HepG2 (cell line): Measurements from ENCODE around the gene LRRC10. TPM values are rescaled to one million over a fixed set of nuclear protein-coding genes. Genes with fewer than 3 reads are reported as not detected.
A peak's percentile ranks its signal among the peaks of the same experiment; 100 is the strongest.

Experiments
- ATAC-seq: fragments of 200-7000 bp; cut with Tn5 transposase; 3 replicates; pipeline ENCODE4 v1.9.1; 2020; ENCODE audit warnings: mild to moderate bottlenecking, moderate library complexity
- BruUV-seq: library from RNA; stranded (reverse); fragments of 400-500 nt; replicated peaks from 2 replicates; lab custom pipeline; 2021; lab: Mats Ljungman, UMichigan
- CTCF ChIA-PET: fragments of 300-600 bp; formaldehyde crosslinking; extraction: SDS; loops from one replicate; lab custom pipeline; 2021; ENCODE audit warnings: low total read pairs, inconsistent platforms, low intra/inter-chr PET ratio; lab: Yijun Ruan, JAX
- POLR2A ChIA-PET: fragments of 350-600 bp; sonication (Branson Sonifier 250); formaldehyde crosslinking; loops from one replicate; lab custom pipeline; 2020; ENCODE audit warnings: antibody characterized with exemption, inconsistent platforms; lab: Yijun Ruan, JAX
- DNase-seq: peaks from one replicate; pipeline ENCODE4 v3.0.0-alpha.2; 2015; ENCODE audit warnings: low spot score
- FAIRE-seq: peaks from 3 replicates; lab custom pipeline; 2011; peaks lifted over from hg19 to GRCh38; lab: Jason Lieb, UNC
- H2AFZ ChIP-seq: one replicate; pipeline ENCODE4 v1.6.1; 2011; ENCODE audit warnings: low read length, inconsistent platforms
- H3K27ac ChIP-seq: fragments of 300-600 bp; 3 replicates; pipeline ENCODE4 v1.8.0; 2011; ENCODE audit warnings: mixed run types, mild to moderate bottlenecking, mixed read lengths, low read length, inconsistent platforms; ENCODE audit not compliant: insufficient read depth; ENCODE audit errors: extremely low read length
- H3K27me3 ChIP-seq, 2 experiments: fragments of 200-600 bp in 1 of 2; 2 replicates in 1 of 2; 3 replicates in 1 of 2; pipeline versions ENCODE4 v1.6.0 to v1.8.0; 2011; ENCODE audit warnings: low read length in 2 of 2, mild to moderate bottlenecking in 2 of 2, moderate library complexity in 2 of 2, inconsistent platforms in 1 of 2; ENCODE audit not compliant: insufficient read depth in 2 of 2, control insufficient read depth in 1 of 2
- H3K36me3 ChIP-seq, 2 experiments: fragments of 200-600 bp in 1 of 2; replicated peaks in 1 of 2; 2 replicates in 1 of 2; 3 replicates in 1 of 2; pipeline versions ENCODE4 v1.5.1 to v1.8.0; 2011; ENCODE audit warnings: low read length in 2 of 2, inconsistent platforms in 1 of 2; ENCODE audit not compliant: insufficient read depth in 2 of 2, control insufficient read depth in 1 of 2
- H3K4me1 ChIP-seq: 2 replicates; pipeline ENCODE4 v1.5.1; 2012; ENCODE audit warnings: low read length, inconsistent platforms; ENCODE audit not compliant: insufficient read depth
- H3K4me2 ChIP-seq: 2 replicates; pipeline ENCODE4 v1.6.0; 2011; ENCODE audit warnings: low read depth, low read length, inconsistent platforms
- H3K4me3 ChIP-seq, 3 experiments: fragments of 200-600 bp in 1 of 3; sonication (generic), shearing (Covaris generic) in 1 of 3; replicated peaks in 1 of 3; 2 replicates each; pipeline ENCODE4 v1.5.1; 2011 to 2016; ENCODE audit warnings: low read length in 3 of 3, inconsistent platforms in 2 of 3, low read depth in 2 of 3, mild to moderate bottlenecking in 2 of 3, control low read depth in 1 of 3, mixed read lengths in 1 of 3; ENCODE audit not compliant: insufficient read depth in 1 of 3
- H3K79me2 ChIP-seq: one replicate; pipeline ENCODE4 v1.6.1; 2011; ENCODE audit warnings: low read length, inconsistent platforms; ENCODE audit not compliant: insufficient read depth
- H3K9ac ChIP-seq: 2 replicates; pipeline ENCODE4 v1.6.0; 2011; ENCODE audit warnings: mild to moderate bottlenecking, low read depth, low read length, inconsistent platforms; ENCODE audit not compliant: insufficient read depth
- H3K9me3 ChIP-seq: 2 replicates; pipeline ENCODE4 v1.5.1; 2012; ENCODE audit warnings: mild to moderate bottlenecking, low read length
- H4K20me1 ChIP-seq: 2 replicates; pipeline ENCODE4 v1.6.0; 2011; ENCODE audit warnings: inconsistent platforms, mild to moderate bottlenecking, low read length, moderate library complexity; ENCODE audit not compliant: insufficient read depth
- FOXP4 ChIP-seq: sonication (generic); formaldehyde crosslinking; IDR thresholded peaks from 2 replicates; pipeline ENCODE4 v1.4.0; 2020; ENCODE audit warnings: missing genetic modification reagents
- GATAD2A ChIP-seq: IDR thresholded peaks from 2 replicates; pipeline ENCODE4 v1.6.1; 2016
- SNAPC5 ChIP-seq: sonication (generic); formaldehyde crosslinking; IDR thresholded peaks from 2 replicates; pipeline ENCODE4 v1.8.1; 2023; ENCODE audit warnings: mild to moderate bottlenecking, missing genetic modification reagents, borderline replicate concordance
- XRCC5 ChIP-seq: fragments of 200-400 bp; formaldehyde crosslinking; optimal IDR thresholded peaks from 2 replicates; pipeline ENCODE3; 2017; ENCODE audit warnings: mild to moderate bottlenecking, low read length
- ZFX ChIP-seq: sonication (generic); formaldehyde crosslinking; IDR thresholded peaks from 2 replicates; pipeline ENCODE4 v1.4.0; 2020; ENCODE audit warnings: mild to moderate bottlenecking, low read depth, missing genetic modification reagents, moderate library complexity
- ZNF121 ChIP-seq: sonication (generic); formaldehyde crosslinking; IDR thresholded peaks from 2 replicates; pipeline ENCODE4 v1.5.0; 2020; ENCODE audit warnings: mild to moderate bottlenecking, missing genetic modification reagents
- ZNF414 ChIP-seq: sonication (generic); formaldehyde crosslinking; IDR thresholded peaks from 2 replicates; pipeline ENCODE4 v1.5.0; 2020; ENCODE audit warnings: missing genetic modification reagents
- ZNF574 ChIP-seq: sonication (generic); formaldehyde crosslinking; IDR thresholded peaks from 2 replicates; pipeline ENCODE4 v1.4.0; 2020; ENCODE audit warnings: missing genetic modification reagents
- WGBS: methylation state at CpG from one replicate; pipeline ENCODE4 v1.1.6; 2017; ENCODE audit warnings: low lambda C conversion rate; 5-methylcytosine and 5-hydroxymethylcytosine counted together
- in situ Hi-C: cut with HindIII; loops from 2 replicates; pipeline ENCODE4 v1.10.0; 2017; ENCODE audit warnings: low pct_unique_long_range_greater_than_20kb; ENCODE audit not compliant: extremely low pct_ligation_motif_present
- intact Hi-C: fragments of 100-400 bp; cut with micrococcal nuclease; formaldehyde crosslinking; loops from one replicate; pipeline ENCODE4 v1.10.0; 2022; ENCODE audit not compliant: unreplicated experiment
- polyA plus RNA-seq, 8 experiments: library from polyadenylated mRNA; depleted of rRNA in 3 of 8; stranded (reverse) in 7 of 8; unstranded in 1 of 8; fragments of >200 nt; fragmentation: Illumina TruSeq in 4 of 8; extraction: Trizol in 4 of 8; gene quantifications; 2 replicates each; pipeline versions ENCODE4 v1.2.1 to v1.2.3, GENCODE V29; 2011 to 2016; ENCODE audit warnings: low read depth in 4 of 8, missing spikeins in 1 of 8, mixed read lengths in 1 of 8; ENCODE audit not compliant: insufficient read depth in 1 of 8
- total RNA-seq, 5 experiments: library from RNA; depleted of rRNA; stranded (reverse); fragments of >200 nt; fragmentation: Illumina TruSeq; extraction: Trizol; gene quantifications; 2 replicates each; pipeline ENCODE4 v1.2.3, GENCODE V29; 2016; ENCODE audit warnings: low read depth in 1 of 5

The LRRC10 gene
- total and polyA plus RNA-seq, 2 of the 13 experiments (the other 11 are each of a cell fraction or from before 2014, with no cell fraction given), result not detected

GRCh38 chr12:69641546-69641945, 30.8 kb upstream of the LRRC10 start:
- BruUV-seq, result no TSS peak
- ChIA-PET POLR2A (no interaction called here), CTCF (no interaction called here)
- DNase-seq (no peak), FAIRE-seq (no peak), ATAC-seq (no peak)
- Histone ChIP-seq H3K4me2 (no peak overlapping the region), H4K20me1 (no peaks in the 10 kb centered on the region), H2AFZ (no peak overlapping the region), H3K36me3 (no peaks in the 10 kb centered on the region), H3K27ac (no peak overlapping the region), H3K9me3 (no peaks in the 10 kb centered on the region), H3K4me1 (peaks cover under 1% of the 10 kb centered on the region; the same call in 1 of the 2 replicates), H3K27me3 (peaks cover 0 to 6% of the 10 kb centered on the region in 2 experiments; a peak in 1 of 5 replicates), H3K79me2 (no peaks in the 10 kb centered on the region), H3K9ac (no peak overlapping the region), H3K4me3 (no peak overlapping the region)
- TF ChIP-seq ZNF121 (CRISPR knock-in tag), result peak; percentile 52; the same call in 1 of the 2 replicates
- no peak for TF ChIP-seq SNAPC5 (CRISPR knock-in tag)
- no peak for TF ChIP-seq ZNF414 (CRISPR knock-in tag)
- intact Hi-C loops (no loop called here), in situ Hi-C loops (no loop called here)
- WGBS, result 31% methylated on average over 7 of the region's 7 CpGs

- WGBS, result 6% methylated on average over 12 of the region's 12 CpGs
- TF ChIP-seq GATAD2A (CRISPR knock-in tag) (peak; percentile 44; the same call in 1 of the 2 replicates), FOXP4 (CRISPR knock-in tag) (no peak), ZFX (0 out of 2 replicates have a peak, but pooled peaks have one; percentile 35), XRCC5 (peak; percentile 74), ZNF574 (CRISPR knock-in tag) (0 out of 2 replicates have a peak, but pooled peaks have one; percentile 24)
Measured at GRCh38 chr12:69639400-69640016, 28.8 kb upstream of the LRRC10 start.

More at GRCh38 chr12:69639400-69640016, 28.8 kb upstream of the LRRC10 start:
- Histone ChIP-seq H3K27me3 (peaks cover 0 to 11% of the 10 kb centered on the region in 2 experiments; a peak in 1 of 5 replicates), H3K9me3 (no peaks in the 10 kb centered on the region), H3K9ac (no peak overlapping the region), H3K36me3 (no peaks in the 10 kb centered on the region), H3K79me2 (no peaks in the 10 kb centered on the region), H2AFZ (no peak overlapping the region), H4K20me1 (no peaks in the 10 kb centered on the region), H3K4me2 (no peak overlapping the region), H3K4me3 (no peak overlapping the region), H3K4me1 (peaks cover 7% of the 10 kb centered on the region; the same call in 1 of the 2 replicates), H3K27ac (no peak overlapping the region)
- DNase-seq (peak; percentile 52), FAIRE-seq (peak; percentile 88), ATAC-seq (peak; percentile 91)
- BruUV-seq, result no TSS peak
- in situ Hi-C loops (no loop called here), intact Hi-C loops (loop anchor here (1.0 to 2.0 kb wide), 2 partner anchors 282 to 349 kb away; no protein-coding TSS in a partner anchor)
- ChIA-PET CTCF (interaction anchor here (1.0 to 2.4 kb wide), 3 partner anchors 9 to 348 kb away, joined by 3 to 9 read pairs (median 4); no protein-coding TSS in a partner anchor), POLR2A (no interaction called here)
